Brain pericyte (primary cell): Measurements from ENCODE around the gene SESN1.
A peak's percentile ranks its signal among the peaks of the same experiment; 100 is the strongest.

Experiments
- DNase-seq: peaks from one replicate; pipeline ENCODE4 v3.0.0-alpha.2; 2012; ENCODE audit warnings: low read depth, low spot score

Gene SESN1

DNA sequence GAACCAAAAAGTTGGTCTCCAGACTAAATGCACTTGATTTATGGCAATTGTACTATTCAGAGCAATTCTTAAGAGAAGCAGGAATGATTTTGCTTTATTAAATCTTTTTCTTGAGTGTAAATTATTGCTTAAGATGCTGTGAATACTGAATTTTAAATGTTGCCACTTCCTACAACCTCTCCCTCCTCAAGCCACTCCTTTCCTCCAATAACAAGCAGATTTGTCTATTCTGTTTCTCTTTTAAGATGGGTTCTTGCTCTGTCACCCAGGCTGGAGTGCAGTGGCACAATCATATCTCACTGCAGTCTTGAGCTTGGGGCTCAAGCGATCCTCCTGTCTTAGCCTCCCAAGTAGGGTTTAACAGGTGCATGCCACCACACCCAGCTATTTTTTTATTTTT is 65.3 kb downstream of the SESN1 start:
- no peak for DNase-seq

DNA sequence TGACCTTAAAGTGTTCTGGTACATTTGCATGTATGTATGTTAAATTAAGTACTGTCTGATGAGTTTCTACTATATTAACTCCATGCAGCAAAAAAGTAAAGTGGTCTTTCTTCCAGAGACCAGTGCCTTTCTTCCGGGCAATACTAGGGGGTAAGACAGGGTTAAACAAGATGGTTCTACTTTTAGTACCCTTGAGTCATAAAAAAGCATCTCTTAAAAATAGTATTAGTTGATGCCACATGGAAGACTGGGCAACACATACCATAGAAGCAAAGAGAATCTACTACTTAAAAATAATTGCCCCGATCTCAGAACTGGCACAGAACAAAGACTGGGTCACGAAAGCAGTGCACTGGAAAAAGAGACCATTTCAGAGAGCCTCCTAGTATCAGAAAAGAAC is 66.2 kb downstream of the SESN1 start:
- DNase-seq, result no peak

DNA sequence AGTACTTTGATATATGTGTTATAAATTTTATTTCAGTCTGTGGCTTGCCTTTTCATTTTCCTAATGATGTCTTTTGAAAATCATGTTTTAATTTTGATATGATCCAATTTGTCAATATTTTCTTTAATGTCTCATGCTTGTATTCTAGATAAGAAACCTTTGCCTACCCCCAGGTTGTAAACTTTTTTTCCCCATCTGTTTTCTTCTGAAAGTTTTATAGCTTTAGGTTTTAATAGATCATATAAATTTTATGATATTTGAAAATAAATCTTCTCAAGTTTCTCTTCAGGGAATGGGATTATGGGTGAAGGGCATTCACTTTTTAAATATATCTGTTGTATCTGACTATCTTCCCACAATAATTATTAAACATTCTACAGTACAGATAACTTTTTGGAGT is 66.7 kb downstream of the SESN1 start:
- DNase-seq, result no peak

DNA sequence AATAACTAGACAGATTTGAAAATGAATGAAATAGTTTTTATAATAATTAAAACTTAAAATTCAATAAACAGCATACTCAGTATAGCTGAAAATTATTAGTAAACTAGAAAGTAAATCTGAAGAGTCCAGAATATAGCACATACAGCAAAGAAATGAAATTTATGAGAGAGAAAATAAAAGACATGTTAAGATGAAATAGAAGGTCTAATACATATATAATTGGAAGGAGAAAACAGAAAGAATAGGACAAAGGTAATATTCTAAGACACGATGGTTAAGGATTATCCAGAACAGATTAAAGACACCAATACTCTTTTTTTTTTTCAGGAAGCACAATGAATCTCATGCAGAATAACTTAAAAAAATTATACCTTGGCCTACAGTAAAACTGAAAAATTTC is 69.0 kb downstream of the SESN1 start:
- DNase-seq, result no peak

DNA sequence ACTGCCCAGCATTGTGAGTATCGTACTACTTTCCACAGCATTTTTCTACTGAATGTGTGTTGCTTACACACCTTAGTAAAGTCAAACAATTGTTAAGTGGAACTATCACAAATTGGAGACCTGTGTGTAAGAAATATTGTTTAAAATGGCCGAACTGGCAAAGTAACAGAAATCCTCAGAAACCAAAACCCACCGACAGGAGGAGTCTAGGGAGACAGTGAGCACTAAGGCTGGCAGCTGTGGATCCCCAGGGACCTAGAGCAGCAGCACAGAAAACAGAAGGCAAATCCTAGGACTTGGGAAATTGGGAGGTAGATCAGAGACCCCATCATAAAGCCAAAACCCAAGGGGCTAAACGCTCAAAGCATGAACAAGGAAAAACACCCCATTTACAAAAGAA is 69.9 kb downstream of the SESN1 start:
- DNase-seq, result no peak

DNA sequence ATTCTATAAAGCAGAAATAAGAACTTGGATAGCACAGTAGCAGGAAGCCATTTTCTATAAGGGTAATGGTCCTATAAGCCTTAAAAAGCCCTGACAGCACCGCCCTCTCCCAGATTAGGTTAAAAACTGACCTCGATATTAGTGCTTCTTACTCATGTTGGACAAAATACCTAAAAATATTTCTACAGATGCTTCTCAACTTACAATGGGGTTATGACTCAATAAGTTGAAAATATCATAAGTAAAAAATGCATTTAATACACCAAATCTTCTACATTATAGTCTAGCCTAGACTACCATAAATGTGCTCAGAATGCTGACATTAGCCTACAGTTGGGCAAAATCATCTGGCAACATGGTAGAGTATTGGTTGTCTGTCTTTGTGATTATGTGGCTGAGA is 70.3 kb downstream of the SESN1 start:
- no peak for DNase-seq

DNA sequence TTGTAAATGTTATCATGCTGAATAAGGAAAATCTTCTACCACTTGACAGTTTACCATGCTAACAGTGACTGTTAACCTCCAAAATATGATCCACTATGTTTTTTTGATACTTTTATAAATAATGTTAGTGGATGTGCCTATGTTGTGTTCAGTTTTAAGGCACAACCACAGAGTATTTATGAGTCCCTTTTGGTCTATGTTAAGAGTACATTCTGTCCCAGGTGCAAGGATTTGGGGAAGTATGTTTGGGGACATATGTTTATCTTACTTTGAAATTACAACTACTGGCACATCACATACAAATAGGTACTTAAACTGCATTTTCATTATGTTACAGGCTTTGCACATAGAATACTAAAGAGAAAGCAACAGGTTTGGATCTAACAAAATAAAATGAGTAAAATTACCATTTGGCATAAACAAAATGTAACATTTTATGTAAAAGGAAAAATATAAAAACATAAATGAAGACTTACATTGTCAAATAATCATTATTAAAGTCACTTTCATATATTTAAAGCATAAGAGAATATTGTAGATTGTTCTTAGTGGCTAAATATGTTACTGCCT is 71.2 kb downstream of the SESN1 start:
- no peak for DNase-seq

DNA sequence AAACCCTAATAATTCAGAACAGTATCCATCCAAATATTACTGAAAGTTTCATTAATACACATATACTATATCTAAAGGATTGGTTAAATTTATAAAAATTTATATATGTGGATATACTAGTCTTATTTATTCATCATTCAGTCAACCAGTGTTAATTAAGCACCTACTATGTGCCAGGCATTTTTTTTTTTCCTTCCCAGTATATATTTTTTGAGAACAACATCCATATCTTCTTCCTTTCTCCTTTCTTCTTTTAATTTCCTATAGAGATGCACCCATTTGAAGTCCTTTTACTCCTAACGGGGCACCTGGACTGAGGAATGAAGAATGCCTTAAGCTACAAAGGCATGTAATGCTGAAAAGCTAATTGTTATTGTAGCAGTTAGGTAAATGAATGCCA is 72.8 kb downstream of the SESN1 start:
- DNase-seq, result no peak

DNA sequence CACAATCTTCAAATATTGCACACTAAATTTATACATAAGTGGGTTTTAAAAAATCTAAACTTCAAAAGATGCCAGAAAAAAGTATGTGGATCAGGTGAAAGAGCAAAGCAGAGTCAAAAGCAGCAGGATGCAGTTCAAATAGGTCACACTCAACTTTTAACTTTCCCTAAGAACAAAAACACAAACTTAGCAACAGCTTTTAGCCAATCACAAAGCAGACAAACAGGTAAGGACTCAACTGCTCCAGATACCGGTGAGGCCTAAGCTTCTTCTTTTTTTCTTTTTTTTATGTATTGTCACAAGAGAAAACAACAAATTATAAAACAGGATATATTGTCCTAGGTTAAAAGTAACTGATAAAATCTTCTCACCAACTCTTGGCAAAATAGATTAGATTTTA is 74.7 kb downstream of the SESN1 start:
- no peak for DNase-seq

DNA sequence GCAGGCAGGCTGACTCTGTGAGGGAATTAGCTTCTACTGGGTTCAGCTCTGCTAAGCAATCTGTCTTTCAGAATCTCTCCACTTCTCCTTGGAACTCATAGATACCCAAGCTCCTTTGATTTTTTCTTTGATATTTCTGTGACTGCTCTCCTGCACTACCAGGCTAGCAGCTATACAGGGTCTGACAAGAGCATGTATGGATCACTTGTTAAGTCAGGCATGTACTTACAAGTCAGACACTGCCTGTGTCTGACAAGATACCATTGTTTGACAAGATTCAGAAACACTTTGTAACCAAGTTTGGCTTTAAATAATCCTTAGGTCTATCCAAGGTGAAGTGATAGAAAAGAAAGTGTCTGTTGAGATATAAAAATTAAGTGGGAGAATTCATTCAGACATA is 79.5 kb downstream of the SESN1 start:
- DNase-seq, result no peak

DNA sequence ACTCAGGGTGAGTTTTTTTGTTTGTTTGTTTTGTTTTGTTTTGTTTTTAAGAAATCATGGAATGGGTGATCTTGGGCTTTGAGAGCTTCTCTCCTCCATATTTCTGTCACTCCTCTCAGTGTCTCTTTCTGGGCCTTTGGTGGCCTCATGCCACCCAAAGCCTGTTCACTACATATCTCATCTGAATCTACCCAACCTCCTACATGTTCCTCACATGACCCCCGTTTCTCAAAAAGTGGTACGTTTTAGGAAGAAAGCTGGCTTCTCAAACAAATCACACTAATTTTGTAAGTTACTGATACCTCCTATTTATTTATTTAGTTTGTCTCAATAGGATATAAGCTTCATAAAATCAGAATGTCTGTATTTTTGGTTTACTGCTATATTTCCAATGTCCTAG is 80.0 kb downstream of the SESN1 start:
- DNase-seq, result no peak

DNA sequence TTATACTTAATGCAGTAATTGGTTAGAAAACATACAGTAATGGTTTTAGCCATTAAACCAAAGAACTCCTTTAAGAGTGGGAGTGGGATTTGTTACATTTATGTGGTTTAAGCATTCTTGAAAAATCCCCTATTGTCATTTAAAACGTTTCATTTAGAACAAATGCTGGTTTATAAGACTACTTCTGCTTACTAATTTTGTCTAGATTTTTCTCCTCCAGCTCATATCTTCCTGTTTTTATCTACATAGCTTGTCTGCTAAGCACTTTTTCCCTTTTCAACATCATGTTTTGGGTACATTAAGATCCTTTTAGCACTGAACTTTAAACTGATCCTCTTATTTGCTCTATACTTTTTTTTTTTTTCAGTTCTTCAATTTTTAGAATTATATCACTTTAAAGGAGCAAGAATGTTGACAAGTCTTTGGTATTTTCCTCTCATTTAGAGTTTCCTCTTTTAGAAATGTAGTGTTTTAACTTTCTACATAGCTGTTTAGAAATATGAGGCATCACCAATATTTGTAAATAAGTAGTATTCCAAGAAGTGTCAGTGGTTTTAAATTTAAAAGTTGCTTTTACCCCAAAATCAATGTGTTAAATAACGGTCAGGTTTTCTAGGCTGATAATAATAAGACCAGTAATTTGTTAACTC is 80.9 kb downstream of the SESN1 start:
- DNase-seq, result no peak

DNA sequence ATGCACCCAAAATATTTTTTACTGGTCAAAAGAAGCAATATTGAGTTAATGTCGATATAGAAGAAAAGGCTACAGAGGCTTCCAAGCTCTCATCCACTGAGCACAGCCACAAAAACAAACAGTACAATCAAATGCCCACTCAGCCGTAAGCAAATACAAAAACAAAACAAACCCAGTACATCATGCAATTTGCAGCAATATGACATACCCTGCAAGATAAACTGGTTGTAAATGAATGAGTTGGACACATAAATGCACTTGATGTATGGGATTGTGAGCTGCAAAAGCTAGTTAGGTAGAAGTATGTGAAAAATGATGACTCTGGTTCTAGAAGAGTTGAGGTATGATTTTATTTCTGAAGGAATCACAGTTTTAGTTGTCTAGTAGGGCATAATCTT is 83.9 kb downstream of the SESN1 start:
- no peak for DNase-seq

DNA sequence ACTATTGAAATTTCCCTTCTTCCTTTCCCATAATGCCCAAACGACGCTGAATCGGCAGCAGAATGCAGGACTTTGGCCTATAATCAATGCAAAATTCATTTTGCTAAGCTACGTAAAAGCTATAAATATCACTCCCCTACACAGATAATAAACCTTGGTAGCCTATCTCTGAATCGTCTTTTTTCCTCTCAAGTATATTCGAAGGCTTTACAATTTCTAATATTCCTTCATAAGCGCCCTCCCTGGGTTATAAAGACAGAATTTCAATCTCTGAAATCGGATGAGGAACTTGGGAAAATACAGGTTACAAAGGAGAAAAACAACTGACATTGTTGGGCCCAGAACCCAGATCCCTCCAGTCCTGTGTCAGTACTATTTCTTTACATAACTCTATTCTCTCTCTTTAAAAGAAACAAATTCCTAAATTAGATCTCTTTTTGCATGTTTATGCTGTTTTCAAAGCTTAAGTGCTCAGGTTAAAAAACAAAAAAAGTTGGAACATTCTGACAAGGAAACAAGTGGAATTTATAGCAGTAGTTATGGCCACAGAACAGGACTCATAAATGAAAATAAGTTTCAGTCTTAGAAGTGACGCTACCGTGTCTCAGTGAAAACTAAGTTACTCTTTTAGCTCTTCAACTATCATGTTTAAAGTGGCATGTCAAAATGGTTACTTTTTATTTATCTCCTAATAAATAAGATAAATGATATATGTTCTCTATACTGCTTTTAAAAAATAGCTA is 84.5 kb downstream of the SESN1 start:
- DNase-seq, result no peak

DNA sequence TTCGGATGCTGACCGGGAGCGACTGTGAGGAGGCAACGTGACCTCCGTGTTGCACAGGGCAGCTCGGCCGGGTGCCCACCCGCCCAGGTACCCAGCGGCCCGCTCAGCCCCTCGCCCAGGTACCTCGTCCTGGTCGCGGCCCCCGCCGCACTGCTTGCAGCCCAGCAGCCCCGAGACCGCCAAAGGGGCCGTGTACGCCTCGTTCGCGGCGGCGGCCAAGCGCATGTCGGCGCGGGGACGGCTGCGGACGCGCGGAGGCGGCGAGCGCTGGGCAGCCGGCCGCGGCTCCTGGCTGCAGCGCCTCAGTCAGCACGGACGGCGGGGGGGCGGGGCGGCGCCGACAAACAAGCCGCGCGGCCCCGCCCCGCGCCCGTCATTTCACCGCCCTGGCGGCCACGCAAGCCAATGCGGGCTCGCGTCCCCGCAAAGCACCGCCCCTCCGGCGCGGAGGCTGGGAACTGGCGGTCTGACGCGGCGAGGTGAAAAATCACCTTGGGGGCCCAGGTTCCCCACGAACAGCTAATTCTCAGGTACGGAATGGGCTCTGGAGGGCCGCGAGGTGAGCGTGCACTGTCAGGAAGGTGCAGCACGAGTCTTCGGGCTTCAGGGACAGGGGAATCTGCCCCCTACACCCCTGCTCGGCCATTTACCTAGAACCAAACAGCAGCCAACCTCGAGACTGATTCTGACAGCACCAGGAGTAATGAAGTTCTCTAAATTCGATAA is 85.2 kb downstream of the SESN1 start:
- DNase-seq, result peak; percentile 37

DNA sequence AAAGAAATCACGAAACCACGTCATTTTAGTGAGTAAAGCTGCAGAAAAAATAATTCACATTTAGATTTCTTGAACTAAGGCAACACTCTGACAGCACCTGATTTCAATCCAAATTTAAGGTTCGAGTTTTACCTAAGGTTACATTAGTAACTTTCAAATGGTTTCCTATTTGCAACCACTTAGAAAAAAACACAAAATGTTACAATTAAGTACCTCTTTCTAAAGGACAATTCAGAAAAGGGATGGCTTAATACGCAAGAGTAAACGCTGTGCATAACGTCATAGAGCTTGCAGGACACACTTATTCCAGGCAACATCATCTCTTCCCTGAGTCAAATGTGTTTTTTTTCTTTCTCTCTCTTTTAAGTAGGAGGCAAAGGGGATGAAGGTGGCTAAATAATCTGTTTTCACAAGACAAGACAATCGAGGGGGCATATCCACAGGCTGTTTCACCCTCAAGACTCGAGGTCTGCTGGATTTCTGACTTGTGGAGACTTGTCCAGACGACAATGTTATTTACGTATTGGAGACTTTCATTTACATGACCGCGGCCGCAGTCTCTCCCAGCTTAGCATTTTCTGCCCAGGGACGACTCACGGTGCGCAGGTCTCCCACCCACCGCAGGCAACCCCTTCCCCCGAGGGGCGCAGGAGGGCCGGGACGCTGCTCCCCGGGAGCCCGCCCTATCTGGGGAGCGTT is 86.0 kb downstream of the SESN1 start:
- DNase-seq, result no peak

DNA sequence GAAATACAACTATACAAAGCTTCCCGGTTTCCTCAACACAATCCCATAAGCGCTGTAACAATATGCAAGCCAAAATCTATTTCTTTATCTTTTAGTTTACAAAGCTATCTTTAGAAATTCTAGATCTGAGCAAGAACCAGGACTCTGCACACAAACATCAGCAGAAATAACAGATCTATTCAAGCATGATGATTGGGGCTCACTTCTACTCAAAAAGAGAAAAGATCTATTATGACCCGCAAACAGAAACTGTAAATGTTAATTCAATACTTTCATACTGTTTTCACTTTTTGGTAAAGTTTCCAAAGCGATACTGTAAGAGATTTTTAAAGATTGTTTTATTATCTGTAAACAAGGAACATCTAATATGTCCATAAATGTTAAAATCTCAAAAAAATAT is 86.6 kb downstream of the SESN1 start:
- no peak for DNase-seq

DNA sequence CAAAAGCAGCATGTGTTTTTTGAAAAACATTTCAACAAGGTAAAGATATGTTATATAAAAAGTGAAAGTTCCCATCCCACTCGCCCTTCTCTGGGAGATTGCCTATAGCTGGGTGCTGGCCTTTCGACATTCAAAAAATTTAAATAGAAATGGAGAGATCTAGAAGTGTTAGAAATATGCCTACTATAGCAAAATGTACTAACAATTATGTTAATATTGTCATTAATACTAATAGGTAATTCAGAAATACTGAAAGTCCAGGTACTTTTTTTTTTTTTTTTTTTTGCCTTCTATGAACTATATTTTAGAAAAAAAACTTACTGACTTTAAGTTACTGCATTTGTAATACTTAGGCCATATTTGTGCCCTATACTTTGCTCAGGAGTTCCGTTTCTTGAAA is 87.1 kb downstream of the SESN1 start:
- no peak for DNase-seq

DNA sequence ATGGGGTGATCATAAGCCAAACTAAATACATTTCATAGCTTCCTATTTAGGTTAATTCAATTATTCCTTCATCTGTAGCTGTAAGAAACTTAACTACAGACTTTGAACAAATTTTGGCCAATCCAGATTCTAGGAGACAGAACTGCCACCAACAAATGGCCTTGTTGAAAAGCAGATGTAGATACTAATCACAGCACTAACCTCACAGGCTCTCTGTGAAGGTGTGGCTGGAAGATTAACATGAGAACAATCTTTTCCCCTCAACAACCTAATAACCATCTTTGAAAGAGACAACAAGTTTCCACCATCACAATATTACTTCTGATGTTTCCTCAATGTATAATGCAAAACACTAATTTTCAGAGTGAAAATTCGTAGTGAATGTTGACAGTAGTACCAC is 87.8 kb downstream of the SESN1 start:
- DNase-seq, result no peak

DNA sequence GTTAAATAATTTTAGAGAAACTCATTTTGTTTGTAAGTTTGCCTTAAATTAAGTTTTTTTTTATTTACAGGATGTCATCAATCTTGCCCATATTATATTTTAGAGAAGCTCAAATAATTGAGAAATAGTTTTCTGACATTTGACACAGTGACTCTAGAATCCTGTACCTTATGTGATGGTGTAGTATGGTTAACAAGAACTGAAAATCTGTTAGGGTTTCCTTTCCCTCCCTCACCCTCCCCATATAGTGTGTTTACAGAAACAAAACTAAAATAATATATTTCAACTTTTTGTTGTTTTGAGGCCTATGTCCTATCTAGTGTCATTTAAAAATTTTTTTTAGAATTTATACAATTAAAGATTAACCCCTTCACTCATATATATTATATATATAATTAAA is 91.8 kb downstream of the SESN1 start:
- no peak for DNase-seq

DNA sequence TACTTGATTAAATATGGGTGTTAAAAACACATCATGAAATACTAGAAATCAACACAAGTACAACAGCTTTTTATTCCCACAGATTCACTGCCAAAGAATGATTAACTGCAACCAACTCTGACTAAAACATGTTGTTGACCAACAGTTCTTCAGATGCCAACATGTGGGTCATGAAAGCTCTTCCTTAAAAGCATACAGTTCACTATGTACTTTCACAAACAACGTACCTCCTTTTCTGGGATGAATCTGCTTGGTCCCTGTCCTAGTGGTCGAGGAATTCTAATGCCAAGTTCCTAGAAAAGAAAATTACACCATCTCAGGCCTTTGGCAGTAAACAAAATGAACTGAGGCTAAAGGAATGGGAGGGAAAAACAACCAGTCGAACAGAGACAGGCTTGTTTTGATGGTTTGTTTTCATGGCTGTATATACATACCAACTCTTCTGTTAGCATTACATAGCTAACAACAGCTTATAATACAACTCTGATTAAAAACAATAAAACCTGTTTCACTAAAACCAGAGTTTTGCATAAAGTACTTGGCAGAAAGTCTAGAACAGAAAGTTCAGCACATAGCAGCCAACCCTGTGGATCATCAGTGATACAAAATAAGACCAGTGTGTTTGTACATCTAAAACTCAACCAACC is 92.5 kb downstream of the SESN1 start:
- no peak for DNase-seq
